Measurements from ENCODE around the gene TRIM9.

Gene TRIM9

DNA sequence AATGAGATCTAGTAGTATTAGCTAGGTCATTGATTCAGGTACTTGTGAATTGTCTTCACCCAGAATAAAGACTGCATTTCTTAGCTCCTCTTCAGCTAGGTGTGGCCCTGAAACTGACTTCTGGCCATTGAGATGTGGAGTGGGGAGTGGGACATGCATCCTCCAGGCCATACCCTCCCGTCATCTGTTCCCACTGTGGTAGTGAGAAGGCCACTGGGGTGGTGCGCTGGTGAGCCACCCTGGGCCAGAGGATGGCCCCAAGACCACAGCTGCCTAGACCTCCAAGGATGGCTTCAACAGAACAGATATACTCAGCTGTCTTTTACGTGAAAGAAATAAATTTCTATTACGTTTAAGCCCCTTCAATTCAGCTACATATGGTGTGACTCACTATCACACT lies 36.5 kb downstream of the TRIM9 start:
- no peak for DNase-seq (ENCODE audit: low read depth)

DNA sequence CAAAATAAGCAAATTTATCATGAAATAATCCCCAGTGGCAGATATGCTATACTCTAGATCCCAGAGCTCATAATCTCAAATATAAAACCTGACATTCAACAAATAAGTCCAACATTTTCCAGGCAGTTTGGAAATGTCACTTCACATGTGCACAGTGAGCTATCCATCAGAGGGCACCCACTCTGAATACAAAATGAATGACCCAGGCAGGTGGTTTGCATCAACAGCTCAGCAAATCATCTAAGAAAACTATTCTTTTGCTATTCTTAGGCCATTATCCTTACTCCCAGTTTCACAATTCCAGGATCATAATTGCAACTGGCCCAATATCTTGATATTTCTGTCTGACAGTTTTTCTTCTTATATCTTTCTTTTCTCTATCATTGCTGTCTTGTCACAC lies 38.5 kb downstream of the TRIM9 start:
- DNase-seq (ENCODE audit: low read depth) = no peak

DNA sequence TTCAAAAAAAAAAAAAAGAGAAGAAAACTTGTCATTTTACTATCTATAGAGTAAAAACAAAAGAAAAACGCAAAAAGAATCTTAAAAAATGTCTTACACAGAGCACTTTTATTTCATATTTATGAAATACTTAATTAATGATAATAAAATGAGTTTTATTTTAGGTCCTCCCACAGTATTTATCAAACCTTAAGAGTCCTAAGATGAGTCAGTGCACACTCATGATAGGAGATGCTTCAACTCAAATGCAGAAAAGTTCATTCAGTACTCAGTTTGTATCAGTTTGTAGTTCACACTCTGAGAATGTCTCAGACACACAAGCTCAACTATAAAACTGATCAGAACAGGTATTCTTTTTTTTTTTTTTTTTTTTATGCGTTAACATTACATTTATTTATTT lies 41.7 kb downstream of the TRIM9 start:
- DNase-seq (ENCODE audit: low read depth) = no peak

DNA sequence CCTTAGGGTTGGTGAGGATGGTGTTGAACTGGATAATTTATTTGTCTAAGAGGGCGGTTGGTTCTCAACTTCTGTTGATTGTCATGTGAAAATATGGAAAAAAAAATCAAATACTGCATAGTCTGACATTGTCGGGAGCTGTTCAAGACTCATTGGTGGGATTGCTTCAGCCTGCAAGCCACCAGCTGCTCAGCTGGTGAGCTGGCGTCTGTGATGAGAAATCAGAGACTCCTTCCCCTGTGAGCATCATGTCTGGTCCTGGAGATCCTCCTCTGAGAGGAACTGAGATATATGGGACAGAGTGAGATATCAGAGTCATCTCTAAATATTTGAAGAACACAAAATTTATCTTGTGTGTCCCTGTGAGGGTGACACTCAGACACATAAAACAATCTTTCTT lies 49.9 kb downstream of the TRIM9 start:
- DNase-seq (ENCODE audit: low read depth) = no peak

DNA sequence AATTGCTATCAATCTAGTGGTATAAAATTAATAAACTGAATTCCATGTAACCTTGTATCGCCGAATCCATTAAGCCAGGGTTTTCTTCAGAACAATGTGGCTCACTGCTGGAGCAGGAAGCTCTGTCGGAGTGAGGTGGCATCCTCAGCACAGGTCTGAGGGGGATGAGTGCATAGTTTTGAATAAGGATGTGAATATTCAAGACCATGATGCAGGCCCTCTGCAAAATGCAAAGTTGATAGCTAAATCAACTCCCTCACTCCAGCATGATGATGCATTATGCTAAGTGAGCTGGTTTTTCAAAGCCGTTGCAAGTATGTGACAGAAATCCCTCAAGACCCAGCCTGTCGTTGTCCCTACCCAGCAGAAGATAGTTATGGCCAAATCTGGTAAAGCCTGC lies 53.0 kb downstream of the TRIM9 start:
- DNase-seq (ENCODE audit: low read depth) = no peak

DNA sequence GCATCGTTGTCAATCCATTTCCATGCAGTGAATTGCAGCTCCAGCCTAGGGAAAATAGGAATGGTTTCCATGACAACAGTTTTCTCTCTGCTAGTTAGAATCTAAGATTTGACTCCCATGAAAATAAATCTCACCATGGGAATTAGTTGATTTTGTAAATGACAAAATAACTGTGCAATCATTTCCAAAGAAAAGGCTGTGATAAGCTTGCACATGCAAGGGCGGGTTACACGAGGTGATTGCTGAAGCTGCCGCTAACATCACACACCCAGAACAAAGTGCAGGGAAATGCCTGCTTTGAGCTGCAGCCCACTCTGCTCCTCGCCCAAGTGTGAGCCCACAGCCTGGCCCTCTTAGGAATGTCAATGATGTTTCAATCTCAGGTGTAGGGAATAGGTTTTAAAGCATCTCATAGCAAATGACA lies 53.8 kb downstream of the TRIM9 start:
- DNase-seq (ENCODE audit: low read depth) = no peak

DNA sequence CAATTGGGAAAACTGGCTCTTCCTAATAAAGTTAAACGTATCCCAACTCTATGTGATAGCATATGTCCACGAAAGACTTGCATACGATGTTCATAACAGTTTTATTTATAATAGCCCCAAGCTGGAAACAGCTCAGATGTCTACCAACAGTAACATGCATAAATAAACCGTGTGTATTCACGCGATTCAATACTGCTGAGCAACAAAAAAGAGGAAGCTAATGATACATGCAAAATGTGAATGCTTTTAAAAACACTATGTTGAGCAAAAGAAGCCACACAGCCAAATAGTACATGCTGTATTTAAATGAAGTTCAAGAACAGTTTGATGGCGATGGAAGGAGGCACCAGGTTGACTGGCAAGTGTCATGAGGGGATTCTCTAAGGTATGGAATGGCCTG lies 55.7 kb downstream of the TRIM9 start:
- no peak for DNase-seq (ENCODE audit: low read depth)

DNA sequence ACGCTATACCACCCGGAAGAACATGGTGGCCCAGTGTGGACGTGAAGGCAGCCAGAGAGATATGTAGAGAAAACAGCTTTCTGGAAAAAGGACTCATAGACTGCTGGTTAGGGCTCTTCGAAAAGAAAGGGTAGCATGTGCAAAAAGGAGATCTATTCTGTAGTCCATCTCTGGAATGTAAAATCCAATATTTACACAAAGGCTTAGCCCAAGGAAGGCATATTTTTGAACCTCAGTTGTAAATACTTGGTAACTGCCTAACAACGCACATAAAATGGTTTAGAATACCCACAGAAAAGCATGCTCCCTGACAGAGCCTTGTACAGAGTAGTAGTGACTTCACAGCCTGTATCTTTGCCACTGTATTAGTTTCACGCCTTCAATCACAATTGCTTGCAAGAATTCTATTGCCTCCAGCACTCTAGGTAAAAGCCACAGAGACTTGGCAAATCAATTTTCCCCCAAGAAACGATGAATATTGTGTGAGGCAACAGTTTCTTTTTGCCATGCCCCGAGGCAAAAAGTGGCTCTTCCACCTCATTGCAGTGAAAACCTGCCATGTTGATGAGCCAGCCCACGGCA lies 59.2 kb downstream of the TRIM9 start:
- no peak for DNase-seq (ENCODE audit: low read depth)

DNA sequence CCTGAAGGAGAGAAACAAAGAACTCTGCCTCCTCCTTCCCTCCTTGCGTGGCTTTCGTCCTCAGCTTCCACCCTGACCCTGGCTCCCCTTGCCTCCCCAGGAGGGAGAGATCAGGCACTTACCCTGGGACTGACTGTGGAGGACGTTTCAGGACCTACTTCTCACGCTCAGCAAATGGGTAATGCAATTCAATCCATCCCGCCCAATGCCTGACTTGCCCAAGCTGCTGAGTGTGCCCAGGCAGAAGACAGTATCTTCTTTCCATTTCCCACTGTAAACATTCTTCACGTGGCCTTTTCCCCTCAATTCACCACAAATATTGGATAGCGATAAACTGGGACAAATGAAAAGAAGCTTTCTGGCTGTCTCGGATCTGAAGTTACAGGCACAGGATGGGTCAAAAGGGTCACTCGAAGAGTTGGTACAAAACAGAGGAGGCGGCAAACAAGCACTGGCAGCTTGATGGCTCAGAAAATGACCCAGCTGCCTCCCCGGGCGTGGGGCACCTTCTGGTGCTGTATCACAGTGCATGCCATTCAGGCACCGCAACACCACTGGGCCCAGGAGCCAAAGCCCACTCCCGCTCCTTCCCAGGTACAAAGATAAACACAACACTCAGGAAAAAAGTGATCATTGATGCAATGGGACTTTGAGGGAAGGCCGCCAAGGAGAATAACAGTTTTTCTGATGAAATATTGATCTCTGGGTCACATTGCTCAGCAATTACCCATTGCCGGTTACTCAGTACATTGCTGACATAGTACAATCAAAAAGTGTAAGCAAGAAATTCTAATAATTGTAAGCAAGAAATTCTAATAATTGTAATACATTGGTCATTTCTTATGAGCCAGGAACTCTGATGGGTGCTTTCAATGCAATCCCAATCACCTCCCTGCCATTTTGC lies 65.8 kb downstream of the TRIM9 start:
- DNase-seq (ENCODE audit: low read depth) = no peak

DNA sequence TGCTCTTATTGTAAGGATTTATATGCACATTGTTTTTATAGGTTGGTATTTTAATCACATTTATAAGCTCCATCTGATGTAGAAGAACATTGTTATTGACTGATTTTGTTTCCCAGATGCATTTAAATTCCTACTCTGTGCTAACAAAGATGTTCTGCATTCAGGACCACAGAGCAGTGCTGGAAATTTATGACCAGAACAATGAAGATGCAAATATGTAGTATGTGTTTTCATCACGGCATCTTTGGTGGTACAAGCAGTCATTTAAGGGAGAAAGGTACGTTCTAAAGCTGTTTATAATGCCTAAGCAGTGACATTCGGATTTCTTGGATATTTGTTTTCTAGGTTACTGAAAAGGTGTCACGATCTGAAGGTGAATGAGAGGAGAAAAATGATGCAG lies 66.5 kb downstream of the TRIM9 start:
- DNase-seq (ENCODE audit: low read depth) = no peak

DNA sequence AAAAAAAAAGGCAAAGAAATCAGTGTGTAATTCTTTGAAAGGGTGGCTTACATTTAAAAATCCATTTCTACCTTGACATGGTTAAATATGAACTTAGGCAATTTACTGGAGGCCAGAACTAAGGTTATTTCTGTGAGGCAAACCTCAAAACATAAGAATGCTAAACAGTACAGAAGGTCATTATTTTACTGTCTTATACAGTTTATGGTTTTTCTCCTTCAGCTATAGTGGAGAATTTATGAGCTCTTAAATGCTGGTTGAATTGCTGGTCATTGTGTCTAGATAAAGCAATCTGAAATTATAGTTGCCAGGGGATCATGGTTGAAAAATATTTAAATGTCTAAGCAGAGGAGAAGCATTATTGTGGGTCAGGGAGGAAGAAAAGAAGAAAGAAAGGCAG lies 70.5 kb downstream of the TRIM9 start:
- DNase-seq (ENCODE audit: low read depth) = no peak

DNA sequence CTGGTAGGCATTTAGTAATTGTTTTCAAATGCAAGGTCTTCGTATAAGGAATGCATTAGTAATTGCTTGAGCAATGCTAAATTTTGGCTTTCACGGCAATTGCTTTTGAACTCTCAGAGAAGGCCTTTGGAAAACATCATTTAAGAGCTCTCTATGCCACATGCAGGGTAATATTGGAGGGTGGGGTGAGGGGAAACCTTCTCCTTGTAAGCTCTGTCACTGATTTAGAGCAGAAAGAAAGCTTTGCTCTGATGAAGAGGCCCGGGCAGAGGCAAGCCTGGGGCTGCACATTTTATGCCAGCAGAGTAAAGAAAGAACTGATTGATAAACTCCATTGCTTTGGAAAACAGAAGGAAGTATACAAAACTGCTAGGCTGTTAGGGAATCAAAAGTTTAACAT lies 70.9 kb downstream of the TRIM9 start:
- no peak for DNase-seq (ENCODE audit: low read depth)

DNA sequence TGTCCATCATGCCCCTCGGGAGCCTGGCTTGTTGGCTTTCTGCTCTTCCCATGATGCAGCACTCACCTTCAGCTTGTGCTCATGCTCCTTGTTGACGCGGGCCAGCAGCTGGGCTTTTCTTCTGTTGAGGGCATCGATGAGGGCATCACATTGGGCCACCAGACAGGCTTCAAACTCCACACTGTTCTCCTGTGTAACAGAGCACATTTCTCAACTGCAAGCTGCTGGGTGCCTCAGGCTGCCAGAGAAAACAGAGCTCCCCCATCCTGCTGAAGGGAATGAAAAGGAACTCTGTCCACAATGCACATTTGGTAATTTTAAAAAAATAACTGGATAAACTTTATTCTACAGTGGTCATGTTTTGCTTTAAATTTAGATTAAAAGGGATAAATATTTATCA lies 72.1 kb downstream of the TRIM9 start:
- no peak for DNase-seq (ENCODE audit: low read depth)

DNA sequence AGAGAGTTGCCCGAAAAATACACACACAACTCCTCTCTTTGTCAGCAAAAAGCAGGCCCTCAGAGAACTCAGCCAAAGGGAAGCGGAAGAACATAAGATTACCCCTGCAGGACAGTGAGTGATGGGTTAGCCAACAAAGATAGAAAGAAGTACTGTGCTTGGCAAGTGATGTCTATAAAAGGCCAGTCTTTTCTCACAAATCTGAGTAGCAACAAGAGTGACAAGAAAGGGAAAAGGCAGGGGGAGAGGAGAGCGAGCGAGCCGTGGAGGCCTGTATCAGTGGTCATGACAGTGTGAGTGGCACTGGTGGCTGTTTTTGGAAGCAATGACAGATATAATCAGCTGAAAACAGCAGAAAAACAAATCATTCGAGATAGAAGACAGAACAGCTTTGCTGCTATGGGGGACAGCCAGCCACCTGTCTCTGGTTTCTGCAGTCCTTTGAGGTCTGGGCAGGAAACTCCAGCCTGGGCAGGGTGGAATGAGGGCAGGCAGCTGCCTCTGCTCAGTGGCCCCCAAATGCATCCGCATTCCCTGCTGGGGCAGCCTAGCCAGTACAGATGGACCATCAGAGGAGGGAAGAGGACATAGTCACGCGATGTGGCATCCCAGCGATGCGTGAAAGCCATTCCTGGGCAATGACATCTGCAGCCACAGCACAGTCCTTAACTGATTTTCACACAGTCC lies 74.7 kb downstream of the TRIM9 start:
- no peak for DNase-seq (ENCODE audit: low read depth)

DNA sequence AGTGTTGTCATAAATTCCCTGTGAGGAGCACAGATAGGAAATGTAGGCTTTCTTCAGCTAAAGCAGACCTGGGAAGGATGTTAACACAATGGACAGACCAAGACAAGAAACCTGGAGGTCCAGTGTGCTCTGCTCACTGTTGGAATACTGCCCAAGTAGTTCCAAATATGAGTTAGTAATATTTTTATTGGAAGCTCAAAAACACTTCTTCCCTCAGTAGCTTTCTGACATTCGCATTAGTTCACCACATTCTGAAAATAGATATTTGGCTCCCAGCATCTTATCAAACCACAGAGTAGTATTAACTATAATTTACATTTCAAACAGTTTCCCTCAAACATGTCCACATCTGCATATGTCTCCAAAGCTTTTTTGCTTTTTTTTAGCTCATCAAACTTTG lies 75.8 kb downstream of the TRIM9 start:
- no peak for DNase-seq (ENCODE audit: low read depth)

DNA sequence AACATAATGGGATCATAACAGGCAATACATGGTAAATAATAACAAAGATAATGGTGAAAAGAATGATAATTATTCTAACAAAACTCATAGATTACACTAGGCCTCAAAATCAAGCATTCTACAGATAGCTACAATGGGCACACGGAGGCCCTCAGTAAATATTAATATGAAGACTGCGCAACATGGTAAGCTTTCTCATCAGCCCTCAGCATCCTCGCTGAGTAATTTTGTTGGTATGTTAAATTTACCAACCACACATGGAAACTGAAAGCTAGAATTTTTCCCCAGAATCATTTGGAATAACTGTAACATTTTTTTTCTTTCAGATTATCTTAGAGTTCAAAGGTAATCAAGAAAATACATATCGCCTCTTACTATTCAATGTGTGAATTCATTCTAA lies 76.4 kb downstream of the TRIM9 start:
- no peak for DNase-seq (ENCODE audit: low read depth)

DNA sequence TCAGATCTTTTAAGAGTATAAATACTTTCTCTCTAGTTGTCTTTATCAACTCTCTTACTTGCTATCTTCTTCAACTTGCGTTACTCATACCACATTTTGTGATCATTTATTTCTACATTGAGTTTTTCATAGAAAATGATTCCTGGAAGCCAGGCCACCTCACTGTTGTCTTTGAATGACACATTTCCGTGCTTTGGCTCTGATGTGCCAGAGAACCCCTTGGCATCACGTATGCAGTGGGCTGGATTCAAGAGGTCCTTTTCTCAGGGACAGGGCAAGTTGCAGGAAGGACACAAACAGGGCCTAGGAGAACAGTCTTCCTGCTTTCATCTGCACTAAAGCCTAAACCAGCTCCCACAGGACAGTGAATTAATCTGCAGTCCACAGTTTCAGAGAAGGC lies 80.3 kb downstream of the TRIM9 start:
- DNase-seq (ENCODE audit: low read depth) = no peak

DNA sequence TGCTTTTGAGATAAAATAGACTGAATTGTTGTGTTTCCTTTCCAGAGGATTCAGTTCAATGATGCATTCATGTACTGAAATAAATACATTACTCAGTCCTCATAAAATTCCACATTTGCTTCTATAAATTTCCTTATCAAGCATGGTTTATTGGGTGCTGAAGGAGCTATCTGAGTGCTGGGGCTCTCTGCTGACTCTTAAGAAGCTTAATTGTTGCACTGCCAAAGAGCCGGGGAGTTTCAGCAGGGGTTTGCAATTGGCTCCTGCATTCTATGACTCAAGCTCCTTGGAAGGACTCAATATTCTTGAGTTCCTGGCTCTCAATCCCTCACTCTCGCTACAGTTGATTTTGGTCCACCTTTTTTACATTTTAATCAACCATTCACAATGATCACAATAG lies 80.8 kb downstream of the TRIM9 start:
- no peak for DNase-seq (ENCODE audit: low read depth)

DNA sequence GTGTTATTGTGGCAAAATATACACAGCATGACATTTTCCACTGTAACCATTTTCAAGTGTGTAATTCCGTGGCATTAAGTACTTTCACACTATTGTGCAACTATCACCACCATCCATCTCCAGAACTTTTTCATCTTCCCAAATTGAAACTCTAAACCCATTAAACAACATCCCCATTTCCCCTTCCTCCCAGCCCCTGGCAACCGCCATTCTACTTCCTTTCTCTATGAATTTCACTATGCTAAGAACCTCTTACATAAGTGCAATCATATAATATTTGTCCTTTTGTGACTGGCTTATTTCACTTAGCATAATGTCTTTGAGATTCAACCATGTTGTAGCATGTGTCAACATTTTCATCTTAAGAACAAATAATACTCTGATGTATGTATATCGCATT lies 82.8 kb downstream of the TRIM9 start:
- no peak for DNase-seq (ENCODE audit: low read depth)

DNA sequence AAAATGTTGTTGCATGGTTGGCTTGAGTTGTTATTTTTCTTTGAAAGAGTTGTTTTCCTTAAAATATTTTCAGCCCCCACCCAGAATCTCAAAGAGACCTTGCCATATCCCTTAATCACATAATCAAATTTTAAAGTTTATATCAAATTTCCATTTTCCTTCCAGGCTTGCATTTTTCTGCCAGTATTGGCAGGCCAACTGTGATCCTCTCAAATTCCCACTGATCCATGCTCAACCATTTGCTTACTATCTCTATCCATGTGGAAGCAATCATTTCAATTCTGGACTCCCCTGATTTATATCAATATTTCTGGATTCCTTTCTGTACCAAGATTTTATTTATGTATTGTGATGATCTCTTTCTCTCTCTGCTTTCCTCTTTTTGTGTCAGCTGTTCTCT lies 86.5 kb downstream of the TRIM9 start:
- no peak for DNase-seq (ENCODE audit: low read depth)

DNA sequence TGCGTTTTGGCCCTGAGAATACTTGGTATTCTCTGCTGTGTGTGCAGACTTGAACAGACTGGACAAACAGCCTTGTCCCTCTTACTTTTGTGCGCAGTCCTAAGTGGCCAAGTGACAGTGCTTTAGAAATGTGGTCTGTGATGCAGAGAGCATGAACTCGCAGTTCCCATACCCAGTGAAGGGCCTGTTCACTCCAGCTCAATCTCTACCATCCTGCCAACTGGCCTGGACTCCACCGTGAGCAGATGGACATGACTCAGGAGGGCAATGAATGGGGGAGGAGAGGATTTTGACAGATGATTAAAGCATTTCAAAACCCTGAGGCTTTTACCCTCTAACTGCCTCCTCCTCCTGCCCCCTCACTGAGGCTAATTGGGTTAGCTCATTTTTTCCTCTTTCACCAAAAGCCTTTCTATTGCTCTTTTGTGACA lies 88.1 kb downstream of the TRIM9 start:
- no peak for DNase-seq (ENCODE audit: low read depth)

DNA sequence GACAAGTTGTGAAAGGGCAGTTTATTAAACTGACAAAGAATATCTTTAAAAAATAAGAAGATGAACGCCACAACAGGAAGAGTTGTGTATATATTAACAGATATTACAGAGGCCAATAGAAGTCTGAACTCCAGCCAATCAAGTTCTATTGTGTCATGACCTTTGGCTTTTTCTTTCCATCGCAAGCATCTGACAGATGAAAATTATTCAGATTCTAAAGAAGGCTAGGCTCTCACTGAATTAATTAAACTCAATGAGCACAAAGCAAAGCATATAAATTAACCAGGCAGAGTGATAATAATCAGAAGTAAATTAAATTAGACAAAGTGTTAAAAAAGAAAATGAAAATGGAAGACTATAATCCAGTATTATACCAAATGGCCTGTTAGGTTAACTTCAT lies 88.6 kb downstream of the TRIM9 start:
- no peak for DNase-seq (ENCODE audit: low read depth)

DNA sequence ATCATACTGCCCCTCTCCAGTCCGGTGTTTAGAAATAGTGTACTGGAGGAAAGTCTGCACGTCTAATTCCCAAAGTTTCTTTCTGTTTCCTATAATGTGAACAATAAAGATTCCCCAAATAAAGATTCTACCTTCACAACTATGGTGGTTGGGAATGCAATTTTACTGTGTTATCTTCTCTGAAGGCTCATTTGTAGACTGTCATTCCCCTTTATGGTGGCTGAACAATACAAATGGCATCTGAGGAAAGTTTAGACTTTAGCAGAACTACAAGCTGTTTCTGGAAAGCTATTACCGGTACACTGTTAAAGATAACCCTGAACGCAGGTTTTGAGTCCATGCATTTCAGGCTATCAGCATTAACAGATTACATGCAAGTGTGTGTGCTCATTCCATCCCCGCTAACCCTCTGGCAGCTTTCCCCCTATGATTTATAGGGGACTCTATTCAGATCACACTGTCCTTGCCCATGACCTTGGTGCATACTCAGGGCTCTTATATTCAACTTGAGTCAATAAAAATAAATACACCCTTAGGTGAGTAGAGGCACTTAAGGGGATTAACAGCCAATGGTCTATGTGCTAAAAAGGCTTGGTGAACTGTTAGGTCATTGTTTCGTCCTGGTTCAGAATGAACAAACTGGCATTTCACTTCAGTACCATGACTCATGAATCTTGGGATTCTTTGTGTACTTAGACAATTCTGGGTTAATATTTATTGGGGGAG lies 89.9 kb downstream of the TRIM9 start:
- no peak for DNase-seq (ENCODE audit: low read depth)

Measured in stimulated activated CD8-positive, alpha-beta memory T cell treated with anti-CD3 and anti-CD28 coated beads, Interleukin-15, amount 100 ng/mL, for 1 hour (primary cell).